HG03565 (cell line): ENCODE results near the gene GPATCH4.
"Not testable (repeated sequence)": the region's sequence is repeated elsewhere in the genome, so short reads cannot be mapped to it uniquely, and the experiment has no call there.

Source experiments
- ATAC-seq: cut with Tn5 transposase; IDR thresholded peaks from one replicate; pipeline ENCODE4 v1.9.1; 2021; ENCODE audit warnings: mild to moderate bottlenecking, moderate library complexity; ENCODE audit not compliant: unreplicated experiment

Gene GPATCH4

GRCh38 chr1:156627313-156627880 lies 26.1 kb upstream of the GPATCH4 start:
- no peak for ATAC-seq

GRCh38 chr1:156626079-156626438 lies 24.8 kb upstream of the GPATCH4 start:
- ATAC-seq = no peak

DNA sequence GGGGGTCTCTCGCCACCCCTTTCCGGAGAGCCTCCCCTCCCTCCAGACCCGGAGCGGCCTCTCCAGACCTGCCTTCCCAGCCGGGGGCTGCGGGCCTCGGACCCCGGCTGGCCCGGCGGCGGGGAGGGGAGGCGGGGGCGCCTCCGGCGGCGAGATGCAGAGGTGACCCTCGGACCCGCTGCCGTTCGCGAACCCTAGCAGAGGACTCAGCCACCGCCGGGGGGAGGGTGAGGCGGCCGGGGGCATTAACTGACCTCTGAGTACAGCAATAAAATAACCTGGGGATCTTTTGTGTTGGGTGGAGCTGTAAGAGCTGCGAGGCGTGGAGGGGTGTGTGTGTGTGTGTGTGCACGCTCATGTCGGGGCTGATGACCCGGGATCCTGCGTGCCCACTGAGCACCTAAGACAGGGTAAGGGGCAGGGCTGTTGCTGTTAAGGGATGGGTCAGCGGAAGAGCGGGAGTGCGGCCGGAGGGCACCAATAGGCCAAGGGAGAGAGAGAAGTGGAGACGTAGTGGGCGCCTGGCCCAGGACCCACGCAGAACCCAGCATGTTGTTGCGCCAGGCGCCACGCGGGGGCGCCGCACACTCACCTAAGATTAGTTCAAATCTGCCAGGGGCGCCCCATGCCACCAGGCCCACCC lies 24.3 kb upstream of the GPATCH4 start:
- ATAC-seq = no peak

DNA sequence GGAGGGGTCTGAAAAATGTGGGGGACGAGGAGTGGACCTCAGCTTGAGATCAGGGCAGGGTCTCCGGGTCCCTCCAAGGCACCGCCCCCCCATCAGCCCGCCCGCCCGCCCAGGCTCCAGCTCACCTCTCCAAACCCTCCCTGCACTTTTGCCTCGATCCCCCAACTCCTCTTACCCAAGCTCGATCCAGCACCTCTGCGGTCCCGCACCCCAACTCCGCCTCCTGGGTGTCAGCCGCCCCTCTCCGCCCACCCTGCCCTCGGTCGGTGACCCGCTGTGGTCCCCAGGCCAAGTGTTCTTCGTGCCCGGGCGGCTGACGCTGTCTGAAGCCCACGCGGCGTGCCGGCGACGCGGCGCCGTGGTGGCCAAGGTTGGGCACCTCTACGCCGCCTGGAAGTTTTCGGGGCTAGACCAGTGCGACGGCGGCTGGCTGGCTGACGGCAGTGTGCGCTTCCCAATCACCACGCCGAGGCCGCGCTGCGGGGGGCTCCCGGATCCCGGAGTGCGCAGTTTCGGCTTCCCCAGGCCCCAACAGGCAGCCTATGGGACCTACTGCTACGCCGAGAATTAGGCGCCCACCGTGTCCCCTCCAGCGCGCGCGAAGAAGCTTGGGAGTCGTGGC lies 23.6 kb upstream of the GPATCH4 start:
- no peak for ATAC-seq

GRCh38 chr1:156623946-156624813 lies 22.9 kb upstream of the GPATCH4 start:
- no peak for ATAC-seq

- ATAC-seq = no peak
These were observed 21.5 kb upstream of the GPATCH4 start for GRCh38 chr1:156622581-156623297.

GRCh38 chr1:156619582-156619955 lies 18.3 kb upstream of the GPATCH4 start:
- ATAC-seq = no peak

- no peak for ATAC-seq
These were observed 17.7 kb upstream of the GPATCH4 start, which contains the start of gene HAPLN2 for GRCh38 chr1:156618853-156619581. TSS of gene HAPLN2 (plus strand) at chr1:156619415. CDS start at chr1:156623491, 4,076 bp downstream.

DNA sequence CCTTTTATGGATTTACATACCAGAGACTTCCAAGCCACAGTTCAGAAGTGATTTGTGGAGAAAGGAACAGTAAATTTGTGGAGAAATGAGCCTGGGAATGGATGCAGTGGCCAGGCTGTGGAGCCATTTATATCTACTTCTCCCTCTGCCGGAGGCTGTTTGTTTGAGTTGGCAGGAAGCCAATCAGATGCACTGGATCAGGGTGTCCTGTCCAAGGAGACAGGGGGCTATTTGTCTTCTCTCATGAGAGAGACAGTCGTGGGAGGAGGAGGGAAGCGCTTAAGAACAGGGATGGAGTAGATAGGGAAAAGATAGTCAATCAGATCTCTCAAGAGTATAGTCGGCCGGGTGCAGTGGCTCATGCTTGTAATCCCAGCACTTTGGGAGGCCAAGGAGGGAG lies 15.2 kb upstream of the GPATCH4 start:
- ATAC-seq = no peak

- ATAC-seq = no peak
These were observed 14.7 kb upstream of the GPATCH4 start for GRCh38 chr1:156615946-156616345.

- ATAC-seq = no peak
These were observed 11.4 kb upstream of the GPATCH4 start for GRCh38 chr1:156612666-156613065.

- not testable (repeated sequence) for ATAC-seq
These were observed 8.8 kb upstream of the GPATCH4 start for GRCh38 chr1:156610072-156610471.

- peak; percentile 69 for ATAC-seq
These were observed 7.7 kb upstream of the GPATCH4 start for GRCh38 chr1:156608981-156609380.

DNA sequence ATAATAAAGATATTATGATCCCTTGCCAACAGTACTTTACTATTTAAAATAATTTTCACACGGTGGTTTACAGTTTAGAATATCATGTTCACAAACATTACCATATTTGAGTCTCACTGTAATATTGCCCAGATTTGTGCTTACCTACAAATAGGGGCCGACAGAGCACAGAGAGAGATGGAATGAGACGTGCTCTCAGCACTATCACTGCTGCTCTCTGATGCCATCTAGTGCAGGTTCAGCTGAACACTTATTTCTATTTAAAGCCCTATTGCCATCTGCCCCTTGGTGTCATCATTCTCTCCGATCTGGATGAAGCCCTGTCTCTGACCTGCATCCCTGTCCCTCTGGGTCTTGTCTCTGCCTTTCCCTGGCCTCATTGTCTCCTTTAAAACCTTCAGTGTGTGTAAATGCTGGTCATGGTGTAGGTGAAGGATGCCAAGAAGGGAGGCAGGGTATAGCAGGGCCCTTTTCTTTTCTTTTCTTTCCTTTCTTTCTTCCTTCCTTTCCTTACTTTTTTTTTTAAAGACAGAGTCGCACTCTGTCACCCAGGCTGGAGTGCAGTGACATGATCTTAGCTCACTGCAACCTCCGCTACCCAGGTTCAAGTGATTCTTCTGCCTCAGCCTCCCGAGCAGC lies 6.9 kb upstream of the GPATCH4 start:
- ATAC-seq = no peak

DNA sequence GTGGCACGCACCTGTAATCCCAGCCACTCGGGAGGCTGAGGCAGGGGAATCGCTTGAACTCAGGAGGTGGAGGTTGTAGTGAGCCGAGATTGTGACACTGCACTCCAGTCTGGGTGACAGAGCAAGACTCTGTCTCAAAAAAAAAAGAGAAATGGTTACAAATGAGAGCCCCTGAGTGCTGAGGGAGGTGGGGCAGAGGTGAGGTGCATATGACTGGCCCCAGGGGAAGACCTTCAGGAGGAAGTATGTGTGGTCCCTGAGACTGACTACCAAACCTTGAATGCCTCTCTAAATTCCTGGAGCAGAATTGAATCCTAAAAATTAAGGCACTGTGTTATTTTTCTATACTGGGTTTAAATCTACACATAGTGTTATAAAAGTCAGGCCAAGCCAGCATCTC lies 6.1 kb upstream of the GPATCH4 start:
- ATAC-seq = not testable (repeated sequence)

DNA sequence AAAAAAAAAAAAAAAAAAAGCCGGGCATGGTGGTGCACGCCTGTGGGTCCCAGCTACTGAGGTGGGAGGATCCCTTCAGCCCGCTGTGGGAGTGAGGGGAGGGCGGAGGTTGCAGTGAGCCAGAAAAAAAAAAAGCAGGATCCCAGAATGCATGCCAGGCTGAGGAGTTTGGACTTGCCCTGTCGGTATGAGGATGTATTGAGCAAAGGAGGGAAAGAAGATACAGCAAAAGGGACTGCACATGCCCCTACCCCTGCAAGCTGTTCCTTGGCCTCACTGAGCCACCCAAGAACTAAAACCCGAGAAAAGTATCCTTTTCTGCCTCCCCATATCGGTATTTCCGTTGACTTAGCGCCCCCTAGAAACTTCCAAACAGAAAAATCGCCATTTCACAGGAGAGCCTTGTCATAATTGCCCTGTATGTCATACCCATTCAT lies 1.3 kb upstream of the GPATCH4 start:
- no peak for ATAC-seq

DNA sequence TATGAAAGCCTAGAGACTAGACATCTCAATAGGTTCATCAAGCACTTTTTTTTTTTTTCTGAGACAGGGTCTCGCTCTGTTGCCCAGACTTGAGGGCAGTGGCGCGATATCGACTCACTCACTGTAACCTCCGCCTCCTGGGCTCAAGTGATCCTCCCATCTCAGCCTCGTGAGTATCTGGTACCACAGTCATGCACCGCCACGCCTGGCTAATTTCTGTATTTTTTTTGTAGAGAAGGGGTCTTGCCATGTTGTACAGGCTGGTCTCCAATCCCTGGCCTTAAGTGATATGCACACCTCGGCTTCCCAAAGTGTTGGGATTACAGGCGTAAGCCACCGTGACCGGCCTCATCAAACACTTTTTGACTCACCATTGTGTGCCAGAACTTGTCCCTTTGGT lies 613 bp upstream of the GPATCH4 start:
- no peak for ATAC-seq

- ATAC-seq = no peak
These were observed 552 bp downstream of the GPATCH4 start for GRCh38 chr1:156600733-156601121.

DNA sequence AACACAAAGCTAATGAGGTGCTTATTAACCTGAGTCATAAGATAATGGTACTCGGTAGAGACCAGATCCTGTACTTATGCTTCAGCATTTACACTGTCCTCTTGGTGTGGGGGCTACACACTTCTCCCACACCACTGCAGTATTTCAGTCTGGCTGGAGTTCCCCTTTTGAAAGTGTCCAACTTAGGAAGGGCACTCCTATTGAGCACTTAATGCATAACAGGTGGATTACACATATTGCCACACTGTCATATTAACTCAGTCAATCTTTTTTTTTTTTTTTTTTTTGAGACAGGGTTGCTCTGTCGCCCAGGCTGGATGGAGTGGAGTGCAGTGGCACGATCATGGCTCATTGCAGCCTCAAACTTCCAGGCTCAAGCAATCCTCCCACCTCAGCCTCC lies 1.5 kb downstream of the GPATCH4 start:
- ATAC-seq = peak; percentile 39
